Purkinje cell (primary cell): ENCODE measurements around the gene PLXNB1. TPM values are rescaled to one million over a fixed set of nuclear protein-coding genes. Genes with fewer than 3 reads are reported as not detected.

Experiments
- polyA plus RNA-seq: library from polyadenylated mRNA; unstranded; fragments of >200 nt; fragmentation: Nextera tagmentation; gene quantifications from 2 replicates; pipeline ENCODE4 v1.2.1, GENCODE V29; 2014

The PLXNB1 gene
- 3.9 and 5.4 TPM in 2 replicates for polyA plus RNA-seq

GRCh38 chr3:48429960-48430707 is at the start of gene PLXNB1:
TSS of gene PLXNB1 (minus strand) at chr3:48430086. CDS start at chr3:48424611, 5,475 bp downstream.

GRCh38 chr3:48446425-48447193 is 16.7 kb upstream of the PLXNB1 start, which contains the start of gene ATRIP:
TSS of gene ATRIP (plus strand) at chr3:48446737. CDS start at chr3:48446846, 109 bp downstream.

GRCh38 chr3:48439820-48440589 is 10.1 kb upstream of the PLXNB1 start, which contains the start of the genes CCDC51 and TMA7:
TSS of gene CCDC51 (minus strand) at chr3:48440119. CDS start at chr3:48435128, 4,991 bp downstream.
TSS of gene TMA7 (plus strand) at chr3:48440257. CDS start at chr3:48440297, 40 bp downstream.

GRCh38 chr3:48371651-48372376 is 58.1 kb downstream of the PLXNB1 start, which contains the start of gene FBXW12:
TSS of gene FBXW12 (plus strand) at chr3:48372219. CDS start at chr3:48372768, 549 bp downstream.

Other genes starting within 250 kb of the PLXNB1 start
- 0.69 and 0.94 TPM in 2 replicates for gene CDC25A, start 241.7 kb downstream of the PLXNB1 start, polyA plus RNA-seq
- gene CAMP, start 206.6 kb downstream of the PLXNB1 start, polyA plus RNA-seq = not detected in 2 replicates
- 1.8 and 3.5 TPM in 2 replicates for gene ZNF589, start 189.0 kb downstream of the PLXNB1 start, polyA plus RNA-seq
- 4.5 and 9.0 TPM in 2 replicates for gene NME6, start 128.7 kb downstream of the PLXNB1 start, polyA plus RNA-seq
- not detected in 2 replicates for gene SPINK8, start 96.4 kb downstream of the PLXNB1 start, polyA plus RNA-seq
- gene FBXW12, start 57.9 kb downstream of the PLXNB1 start, polyA plus RNA-seq = 0.17 TPM in 1 of 2 replicates, not detected in the other
- 8.2 and 14.0 TPM in 2 replicates for gene CCDC51, start 10.0 kb upstream of the PLXNB1 start, polyA plus RNA-seq
- gene TMA7, start 10.2 kb upstream of the PLXNB1 start, polyA plus RNA-seq = 1,236 and 1,273 TPM in 2 replicates
- 0.77 TPM in 1 of 2 replicates, not detected in the other for gene ATRIP, start 16.7 kb upstream of the PLXNB1 start, polyA plus RNA-seq
- 28.2 and 29.0 TPM in 2 replicates for gene SHISA5, start 74.1 kb upstream of the PLXNB1 start, polyA plus RNA-seq
- 0.43 and 2.6 TPM in 2 replicates for gene PFKFB4, start 126.7 kb upstream of the PLXNB1 start, polyA plus RNA-seq
- not detected in 2 replicates for gene UCN2, start 133.7 kb upstream of the PLXNB1 start, polyA plus RNA-seq
- gene COL7A1, start 165.2 kb upstream of the PLXNB1 start, polyA plus RNA-seq = 2.1 and 3.4 TPM in 2 replicates
- gene UQCRC1, start 179.6 kb upstream of the PLXNB1 start, polyA plus RNA-seq = 184 and 241 TPM in 2 replicates
- gene TMEM89, start 191.7 kb upstream of the PLXNB1 start, polyA plus RNA-seq = not detected in 2 replicates
- gene SLC26A6, start 205.4 kb upstream of the PLXNB1 start, polyA plus RNA-seq = not detected in 2 replicates
- gene CELSR3, start 232.8 kb upstream of the PLXNB1 start, polyA plus RNA-seq = 0.59 and 1.1 TPM in 2 replicates